ENCODE results near the gene KIF9. TPM values are rescaled to one million over a fixed set of nuclear protein-coding genes. Genes with fewer than 3 reads are reported as not detected.
A peak's percentile ranks its signal among the peaks of the same experiment; 100 is the strongest.

Gene KIF9
- total RNA-seq, 1 donor from 2014 or later, result 2.5 TPM

DNA sequence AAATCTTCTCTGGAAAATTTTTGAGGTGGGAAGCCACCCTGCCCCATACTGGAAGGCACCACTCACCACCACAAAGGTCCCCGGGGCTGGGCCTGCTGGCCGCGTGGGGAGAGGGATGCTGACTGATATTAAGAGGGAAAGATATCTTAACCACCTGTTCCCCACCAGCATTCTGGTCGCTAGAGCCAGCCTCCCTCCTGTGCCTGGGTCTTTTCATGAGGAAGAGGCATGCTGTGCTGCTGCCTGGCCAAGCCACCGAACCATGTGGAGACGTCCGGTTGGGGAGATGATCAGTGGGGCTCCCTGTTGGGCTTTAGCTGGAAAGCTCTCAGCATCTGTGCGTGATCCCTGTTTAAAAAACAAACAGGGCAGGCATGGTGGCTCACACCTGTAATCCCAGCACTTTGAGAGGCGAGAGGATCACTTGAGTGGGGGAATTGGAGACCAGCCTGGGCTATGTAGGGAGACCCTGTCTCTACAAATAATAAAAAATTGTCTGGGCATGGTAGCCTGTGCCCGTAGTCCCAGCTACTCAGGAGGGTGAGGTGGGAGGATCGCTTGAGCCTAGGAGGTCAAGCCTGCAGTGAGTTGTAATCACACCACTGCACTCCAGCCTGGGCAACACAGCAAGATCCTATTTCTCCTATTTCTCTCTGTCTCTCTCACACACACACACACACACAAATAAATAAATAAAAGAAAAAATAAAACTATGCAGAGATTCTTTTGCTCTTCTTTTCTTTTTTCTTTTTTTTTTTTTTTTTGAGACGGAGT is 1.2 kb upstream of the KIF9 start:
- Mint-ChIP-seq H3K4me1 (peaks cover 57% of the 10 kb centered on the region), H3K27me3 (no peaks in the 10 kb centered on the region), H3K4me3 (peak overlapping the region; percentile 100), H3K27ac (peak overlapping the region; percentile 99), H3K36me3 (ENCODE audit: low read depth) (peaks cover 33% of the 10 kb centered on the region), H3K9me3 (no peaks in the 10 kb centered on the region)
- ChIA-PET POLR2A (interaction anchor here (1.4 kb wide), 1 partner anchor 9 kb away, joined by 9 read pairs; no protein-coding TSS in a partner anchor), CTCF (no interaction called here)
- DNase-seq (peak; percentile 36), ATAC-seq (ENCODE audit: low read depth) (no peak)
- no peak for TF ChIP-seq CTCF (IDR thresholded peaks at IDR 0.05)
- intact Hi-C loops (cut with micrococcal nuclease), result loop anchor here (1.0 to 5.0 kb wide), 4 partner anchors 8 to 745 kb away; partner anchors contain the start of gene SMARCC1

GRCh38 chr3:47283193-47283537 is 566 bp upstream of the KIF9 start:
- Mint-ChIP-seq H3K9me3 (no peaks in the 10 kb centered on the region), H3K27me3 (no peaks in the 10 kb centered on the region), H3K4me1 (peaks cover 54% of the 10 kb centered on the region), H3K27ac (peak overlapping the region; percentile 99), H3K36me3 (ENCODE audit: low read depth) (peaks cover 27% of the 10 kb centered on the region), H3K4me3 (peak overlapping the region; percentile 100)
- ChIA-PET POLR2A (interaction anchor here (0.6 to 1.6 kb wide), 8 partner anchors 8 to 623 kb away, joined by 3 to 12 read pairs (median 6); partner anchors contain the start of genes PTPN23 and SETD2), CTCF (no interaction called here)
- TF ChIP-seq CTCF (IDR thresholded peaks at IDR 0.05), result no peak
- intact Hi-C loops (cut with micrococcal nuclease), result loop anchor here (1.0 to 5.0 kb wide), 4 partner anchors 8 to 744 kb away; partner anchors contain the start of gene SMARCC1
- no peak for DNase-seq
- ATAC-seq (ENCODE audit: low read depth), result peak; percentile 7

DNA sequence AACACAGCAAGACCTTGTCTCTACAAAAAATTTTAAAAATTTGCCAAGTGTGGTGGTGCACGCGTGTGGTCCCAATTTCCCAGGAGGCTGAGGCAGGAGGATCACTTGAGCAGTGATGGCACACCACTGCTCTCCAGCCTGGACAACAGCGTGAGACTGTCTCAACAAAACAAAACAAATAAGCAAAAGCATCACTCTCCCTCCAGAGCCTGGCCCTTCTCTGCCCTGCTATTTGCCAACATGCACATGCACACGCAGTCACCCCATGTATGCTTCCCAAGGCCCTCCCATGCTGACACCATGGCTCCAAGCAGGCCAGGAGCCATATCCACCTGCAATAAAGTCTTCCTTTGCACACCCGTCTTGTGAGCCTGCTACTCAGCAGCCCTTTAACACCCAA is 2.1 kb downstream of the KIF9 start:
- POLR2A ChIA-PET, result interaction anchor here (0.6 kb wide), 1 partner anchor 945 kb away, joined by 4 read pairs; no protein-coding TSS in a partner anchor
- ATAC-seq (ENCODE audit: low read depth) (no peak), DNase-seq (no peak)
- H3K9me3 Mint-ChIP-seq, result no peaks in the 10 kb centered on the region
- TF ChIP-seq CTCF (IDR thresholded peaks at IDR 0.05), result no peak
- CTCF ChIA-PET, result interaction anchor here (0.6 to 1.8 kb wide), 2 partner anchors 10 to 43 kb away, joined by 3 to 6 read pairs; no protein-coding TSS in a partner anchor
- H3K4me3 Mint-ChIP-seq, result no peak overlapping the region
- peaks cover 16% of the 10 kb centered on the region for H3K36me3 Mint-ChIP-seq (ENCODE audit: low read depth)
- H3K27me3 Mint-ChIP-seq, result no peaks in the 10 kb centered on the region
- intact Hi-C loops (cut with micrococcal nuclease), result loop anchor here (5.0 kb wide), 2 partner anchors 353 to 502 kb away; partner anchors contain the start of gene SMARCC1
- peaks cover 34% of the 10 kb centered on the region for H3K4me1 Mint-ChIP-seq
- no peak overlapping the region for H3K27ac Mint-ChIP-seq

DNA sequence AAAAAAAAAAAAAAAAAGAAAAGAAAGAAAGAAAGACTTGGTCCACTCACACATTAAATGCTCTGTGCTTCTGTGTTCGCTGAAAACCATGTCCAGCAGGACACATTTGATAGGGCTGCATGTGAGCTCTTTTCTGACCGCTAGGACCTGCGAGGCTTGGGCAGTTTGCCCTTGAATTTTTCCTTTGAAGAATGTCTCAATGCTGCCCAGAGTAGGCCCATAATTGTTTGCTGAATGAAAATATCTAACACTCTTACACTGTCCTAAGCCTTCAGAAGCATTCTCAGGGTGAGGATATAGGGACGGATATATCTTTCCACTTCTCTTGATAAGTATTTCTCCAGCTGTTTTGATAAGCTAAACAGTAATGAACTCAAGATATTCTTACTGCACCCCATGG is 6.0 kb downstream of the KIF9 start:
- ChIA-PET POLR2A (no interaction called here), CTCF (no interaction called here)
- Mint-ChIP-seq H3K27me3 (no peaks in the 10 kb centered on the region), H3K9me3 (no peaks in the 10 kb centered on the region), H3K36me3 (ENCODE audit: low read depth) (no peaks in the 10 kb centered on the region), H3K27ac (no peak overlapping the region), H3K4me3 (no peak overlapping the region), H3K4me1 (peaks cover 6% of the 10 kb centered on the region)
- ATAC-seq (ENCODE audit: low read depth), result no peak
- no peak for TF ChIP-seq CTCF (IDR thresholded peaks at IDR 0.05)
- no peak for DNase-seq
- intact Hi-C loops (cut with micrococcal nuclease), result no loop called here

GRCh38 chr3:47274652-47275051 is 7.9 kb downstream of the KIF9 start:
- Mint-ChIP-seq H3K4me1 (no peaks in the 10 kb centered on the region), H3K36me3 (ENCODE audit: low read depth) (no peaks in the 10 kb centered on the region), H3K9me3 (no peaks in the 10 kb centered on the region), H3K27me3 (no peaks in the 10 kb centered on the region), H3K27ac (no peak overlapping the region), H3K4me3 (no peak overlapping the region)
- intact Hi-C loops (cut with micrococcal nuclease), result no loop called here
- CTCF ChIA-PET, result no interaction called here
- ATAC-seq (ENCODE audit: low read depth) (no peak), DNase-seq (no peak)
- TF ChIP-seq CTCF (IDR thresholded peaks at IDR 0.05), result no peak
- POLR2A ChIA-PET, result no interaction called here
